A673 (cell line): ENCODE measurements around the gene LTBP2. TPM values are rescaled to one million over a fixed set of nuclear protein-coding genes. Genes with fewer than 3 reads are reported as not detected.

Experiments
- BruUV-seq: library from RNA; stranded (reverse); fragments of 400-500 nt; replicated peaks from 2 replicates; lab custom pipeline; 2021; lab: Mats Ljungman, UMichigan
- CTCF ChIA-PET: fragments of 300-600 bp; sonication (Branson Sonifier 250); formaldehyde crosslinking; loops from one replicate; lab custom pipeline; 2022; ENCODE audit warnings: antibody characterized with exemption; lab: Charles Lee
- POLR2A ChIA-PET: fragments of 300-600 bp; sonication (Branson Sonifier 250); formaldehyde crosslinking; loops from one replicate; lab custom pipeline; 2022; ENCODE audit warnings: antibody characterized with exemption; ENCODE audit not compliant: low non-redundant PET; lab: Charles Lee
- DNase-seq: peaks from one replicate; pipeline ENCODE4 v3.0.0-alpha.2; 2015; ENCODE audit warnings: low spot score
- H3K27ac ChIP-seq: fragments of 200-600 bp; sonication (generic); 2 replicates; pipeline ENCODE4 v1.5.1; 2016; ENCODE audit warnings: mixed run types, low read depth, mild to moderate bottlenecking, mixed read lengths, antibody characterized with exemption, low read length; ENCODE audit not compliant: poor library complexity, severe bottlenecking
- H3K27me3 ChIP-seq: fragments of 200-600 bp; sonication (generic); replicated peaks from 2 replicates; pipeline ENCODE4 v1.6.1; 2017; ENCODE audit warnings: mixed run types, low read depth, mild to moderate bottlenecking, mixed read lengths, antibody characterized with exemption, low read length; ENCODE audit not compliant: insufficient read depth, poor library complexity
- H3K36me3 ChIP-seq: fragments of 200-600 bp; sonication (generic); 2 replicates; pipeline ENCODE4 v1.6.1; 2016; ENCODE audit warnings: mixed run types, mild to moderate bottlenecking, mixed read lengths, antibody characterized with exemption, low read length; ENCODE audit not compliant: insufficient read depth, poor library complexity, severe bottlenecking
- H3K4me1 ChIP-seq: fragments of 200-600 bp; sonication (generic); 2 replicates; pipeline ENCODE4 v1.6.1; 2017; ENCODE audit warnings: mixed run types, mild to moderate bottlenecking, mixed read lengths, antibody characterized with exemption, low read length; ENCODE audit not compliant: insufficient read depth, poor library complexity, severe bottlenecking
- H3K4me3 ChIP-seq: fragments of 200-600 bp; sonication (generic); 2 replicates; pipeline ENCODE4 v1.5.1; 2016; ENCODE audit warnings: low read depth, mixed run types, mild to moderate bottlenecking, mixed read lengths, low read length; ENCODE audit not compliant: poor library complexity, severe bottlenecking
- H3K9me3 ChIP-seq: fragments of 200-600 bp; sonication (generic); 2 replicates; pipeline ENCODE4 v1.6.1; 2016; ENCODE audit warnings: mixed run types, low read depth, mild to moderate bottlenecking, mixed read lengths, antibody characterized with exemption, low read length; ENCODE audit not compliant: poor library complexity, severe bottlenecking
- CTCF ChIP-seq: fragments of 300-800, 200-600 bp; sonication (generic); conservative IDR thresholded peaks from 2 replicates; pipeline ENCODE4 v1.5.1; 2017; ENCODE audit warnings: low read depth, mild to moderate bottlenecking, antibody characterized with exemption, low read length, moderate library complexity, mixed read lengths
- EZH2 ChIP-seq: fragments of 200-600 bp; sonication (generic); IDR thresholded peaks from 2 replicates; pipeline ENCODE4 v1.6.1; 2017; ENCODE audit warnings: borderline replicate concordance, low read depth, mild to moderate bottlenecking, mixed read lengths, antibody characterized with exemption, low read length; ENCODE audit not compliant: poor library complexity, severe bottlenecking
- intact Hi-C: fragments of 100-400 bp; cut with micrococcal nuclease; formaldehyde crosslinking; loops from one replicate; pipeline ENCODE4 v1.10.0; 2022; ENCODE audit not compliant: unreplicated experiment
- total RNA-seq: library from RNA; stranded (reverse); gene quantifications from 2 replicates; pipeline ENCODE4 v1.2.3, GENCODE V29; 2021

LTBP2 gene
- total RNA-seq, 1 experiment from 2014 or later = 0.26 TPM

GRCh38 chr14:74609721-74610120 is 2.3 kb downstream of the LTBP2 start:
- Histone ChIP-seq H3K27ac (no peak overlapping the region), H3K4me3 (no peak overlapping the region)
- TF ChIP-seq CTCF (no peak), EZH2 (no peak)

GRCh38 chr14:74608959-74609611 is 3.0 kb downstream of the LTBP2 start:
- ChIA-PET POLR2A (no interaction called here), CTCF (interaction anchor here (0.6 to 2.1 kb wide), 11 partner anchors 9 to 1486 kb away, joined by 3 to 9 read pairs (median 3); no protein-coding TSS in a partner anchor)
- peak; percentile 85 for DNase-seq

More at GRCh38 chr14:74609721-74610120, 2.3 kb downstream of the LTBP2 start:
- BruUV-seq = no TSS peak
- POLR2A ChIA-PET = no interaction called here
- Histone ChIP-seq H3K9me3 (no peaks in the 10 kb centered on the region), H3K36me3 (no peaks in the 10 kb centered on the region), H3K4me1 (peaks cover 11% of the 10 kb centered on the region), H3K27me3 (peaks cover 27% of the 10 kb centered on the region)
- CTCF ChIA-PET = interaction anchor here (1.6 to 2.1 kb wide), 2 partner anchors 251 to 479 kb away, joined by 4 to 9 read pairs; no protein-coding TSS in a partner anchor
- intact Hi-C loops = loop anchor here (10.0 kb wide), 2 partner anchors 235 to 485 kb away; no protein-coding TSS in a partner anchor
- DNase-seq = no peak

GRCh38 chr14:74606727-74607126 is 5.3 kb downstream of the LTBP2 start:
- H3K27me3 ChIP-seq = peaks cover 19% of the 10 kb centered on the region
- CTCF ChIA-PET = no interaction called here

More at GRCh38 chr14:74608959-74609611, 3.0 kb downstream of the LTBP2 start:
- Histone ChIP-seq H3K9me3 (no peaks in the 10 kb centered on the region), H3K4me1 (peaks cover 8% of the 10 kb centered on the region), H3K4me3 (no peak overlapping the region), H3K36me3 (no peaks in the 10 kb centered on the region), H3K27me3 (peaks cover 27% of the 10 kb centered on the region), H3K27ac (no peak overlapping the region)
- no peak for TF ChIP-seq EZH2
- peak; percentile 96 for TF ChIP-seq CTCF
- BruUV-seq = no TSS peak
- intact Hi-C loops = loop anchor here (10.0 kb wide), 2 partner anchors 236 to 486 kb away; no protein-coding TSS in a partner anchor

More at GRCh38 chr14:74606727-74607126, 5.3 kb downstream of the LTBP2 start:
- no peak for TF ChIP-seq CTCF
- POLR2A ChIA-PET = no interaction called here
- intact Hi-C loops = loop anchor here (10.0 kb wide), 2 partner anchors 238 to 488 kb away; no protein-coding TSS in a partner anchor
- Histone ChIP-seq H3K4me3 (no peak overlapping the region), H3K9me3 (no peaks in the 10 kb centered on the region), H3K36me3 (no peaks in the 10 kb centered on the region), H3K4me1 (peaks cover 4% of the 10 kb centered on the region), H3K27ac (no peak overlapping the region)
- DNase-seq = no peak
- BruUV-seq = no TSS peak
